Measurements from ENCODE around the gene VPS29. TPM values are rescaled to one million over a fixed set of nuclear protein-coding genes. Genes with fewer than 3 reads are reported as not detected.

The VPS29 gene
- total and polyA plus RNA-seq, 2 of the 8 experiments (the other 6 are each of a cell fraction or from before 2014, with no cell fraction given), result 59.0 to 74.6 TPM

DNA sequence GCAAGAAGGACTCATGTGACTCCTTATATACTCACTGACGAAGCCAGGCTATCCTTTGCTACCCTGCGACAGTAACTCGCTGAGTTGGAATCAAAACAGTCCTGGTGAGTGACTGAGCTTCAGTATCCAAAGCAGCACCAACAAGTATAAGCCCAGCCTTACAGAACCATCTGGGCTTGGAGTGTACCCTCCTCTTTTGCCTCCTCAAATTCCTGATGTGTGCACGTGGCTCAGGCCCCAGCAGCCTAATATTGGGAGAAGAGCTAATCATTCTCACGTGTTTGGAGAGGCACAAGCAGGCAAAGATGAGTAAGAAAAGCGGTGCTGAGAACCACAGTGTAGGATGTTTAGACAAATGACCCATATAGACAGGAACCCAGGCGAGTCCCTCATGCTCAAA lies 46.8 kb upstream of the VPS29 start:
- no peak overlapping the region for H3K56ac ChIP-seq (replicated peaks; ENCODE audit: insufficient read length, low read depth, low read length)
- no peaks in the 10 kb centered on the region for H4K20me1 ChIP-seq (replicated peaks in 1 of 2; ENCODE audit: control insufficient read depth in 1 of 2, insufficient read depth in 2 of 2, low read length in 2 of 2)
- H3K4me3 ChIP-seq (ENCODE audit: extremely low read depth in 1 of 4, insufficient read depth in 2 of 4, low read depth in 3 of 4, low read length in 4 of 4), result no peak overlapping the region
- no peak overlapping the region for H3K27ac ChIP-seq (ENCODE audit: low read depth, low read length)
- no peak overlapping the region for H4K91ac ChIP-seq (replicated peaks; ENCODE audit: insufficient read length, low read length)
- no peaks in the 10 kb centered on the region for H3K23me2 ChIP-seq (ENCODE audit: low read depth, low read length)
- H3K9me3 ChIP-seq (ENCODE audit: insufficient read depth in 2 of 2, low read depth in 1 of 2, low read length in 1 of 2), result no peaks in the 10 kb centered on the region
- H3K9ac ChIP-seq (replicated peaks in 1 of 4; ENCODE audit: extremely low read depth in 1 of 4, low read depth in 3 of 4, low read length in 3 of 4), result no peak overlapping the region; a peak in 1 of 7 replicates
- H3K27me3 ChIP-seq (replicated peaks in 1 of 4; ENCODE audit: control insufficient read depth in 3 of 4, extremely low read depth in 1 of 4, insufficient read depth in 3 of 4, low read length in 3 of 4), result no peaks in the 10 kb centered on the region
- H2BK5ac ChIP-seq (ENCODE audit: low read depth, low read length), result no peak overlapping the region
- H2BK15ac ChIP-seq (ENCODE audit: low read length), result no peak overlapping the region
- H3K14ac ChIP-seq (ENCODE audit: insufficient read length), result no peak overlapping the region
- no peak overlapping the region for H3K23ac ChIP-seq (ENCODE audit: insufficient read length)
- no peak overlapping the region for H3K4me2 ChIP-seq (ENCODE audit: insufficient read depth in 1 of 2, low read depth in 2 of 2, low read length in 2 of 2)
- H3K36me3 ChIP-seq (ENCODE audit: control insufficient read depth in 2 of 4, insufficient read depth in 4 of 4, low read length in 3 of 4), result peaks cover 0 to 2% (median 0%) of the 10 kb centered on the region in 4 experiments; a peak in 2 of 8 replicates
- no peak overlapping the region for H4K5ac ChIP-seq (ENCODE audit: insufficient read length, low read depth, low read length)
- H3K4ac ChIP-seq (replicated peaks; ENCODE audit: insufficient read length, low read depth, low read length), result no peak overlapping the region
- 83% methylated on average over 7 of the region's 7 CpGs; no CpG with 5 or more reads in 1 of the 2 experiments for WGBS, 2 experiments (ENCODE audit: extremely low coverage in 1 of 2, insufficient coverage in 1 of 2, insufficient read length in 1 of 2, insufficient replicate concordance in 2 of 2, low coverage in 1 of 2, low lambda C conversion rate in 2 of 2, missing lambda C conversion rate in 1 of 2)
- no peak overlapping the region for H3K18ac ChIP-seq (ENCODE audit: extremely low read depth, low read length)
- H2BK12ac ChIP-seq (ENCODE audit: low read depth, low read length), result no peak overlapping the region
- 0 out of 4 replicates have a peak, but pooled peaks cover 0 to 2% of the 10 kb centered on the region in 2 experiments for H3K79me2 ChIP-seq (ENCODE audit: control insufficient read depth in 1 of 2, insufficient read depth in 2 of 2, low read length in 2 of 2)
- no peak overlapping the region for H2BK120ac ChIP-seq (replicated peaks; ENCODE audit: low read depth, low read length)
- H2AK5ac ChIP-seq (ENCODE audit: low read depth, low read length), result no peak overlapping the region
- H2AFZ ChIP-seq (ENCODE audit: low read length), result no peak overlapping the region
- ChIA-PET POLR2A (ENCODE audit: partially characterized antibody) (interaction anchor here (0.9 kb wide), 1 partner anchor 80 kb away, joined by 4 read pairs; the partner anchor contains the start of genes FAM216A and GPN3), CTCF (ENCODE audit: partially characterized antibody) (interaction anchor here (0.9 to 10.5 kb wide), 8 partner anchors 10 to 133 kb away, joined by 3 to 190 read pairs (median 4); partner anchors contain the start of gene ARPC3)
- H3K4me1 ChIP-seq (replicated peaks in 1 of 4; ENCODE audit: control insufficient read depth in 3 of 4, insufficient read depth in 4 of 4, low read length in 3 of 4), result 0 out of 7 replicates have a peak, but pooled peaks cover 0 to 2% (median 0%) of the 10 kb centered on the region in 4 experiments
- DNase-seq (ENCODE audit: low read depth in 1 of 2, low spot score in 2 of 2) (no peak), FAIRE-seq (no peak)
- H2BK20ac ChIP-seq (ENCODE audit: low read length), result no peak overlapping the region
- H4K8ac ChIP-seq (ENCODE audit: extremely low read depth, insufficient read depth, low read length), result no peak overlapping the region
- H3K79me1 ChIP-seq (ENCODE audit: low read depth, low read length), result peaks cover 4% of the 10 kb centered on the region; the same call in 1 of the 2 replicates
- TF ChIP-seq SUZ12 (IDR thresholded peaks at IDR 0.05; ENCODE audit: low read length), result no peak
- no peak for TF ChIP-seq BRCA1 (IDR thresholded peaks at IDR 0.05; ENCODE audit: low read depth, low read length)
- TF ChIP-seq KDM4A (IDR thresholded peaks at IDR 0.05; ENCODE audit: low read depth, low read length, severe bottlenecking), result no peak
- no peak for TF ChIP-seq EZH2 (IDR thresholded peaks at IDR 0.05; ENCODE audit: low read depth, low read length, severe bottlenecking)
- no peak for TF ChIP-seq BCL11A (IDR thresholded peaks at IDR 0.05; ENCODE audit: low read depth in 2 of 2, low read length in 2 of 2)
- TF ChIP-seq CHD1 (IDR thresholded peaks at IDR 0.05; ENCODE audit: low read depth, low read length), result no peak
- TF ChIP-seq SRF (IDR thresholded peaks at IDR 0.05; ENCODE audit: low read depth, low read length), result no peak
- TF ChIP-seq CHD2 (IDR thresholded peaks at IDR 0.05; ENCODE audit: low read length), result no peak
- TF ChIP-seq CBX8 (IDR thresholded peaks at IDR 0.05; ENCODE audit: borderline replicate concordance, low read depth, low read length), result no peak
- TF ChIP-seq BACH1 (IDR thresholded peaks at IDR 0.05; ENCODE audit: low read length), result no peak
- no peak for TF ChIP-seq SP1 (IDR thresholded peaks at IDR 0.05; ENCODE audit: low read depth, low read length)
- no peak for TF ChIP-seq CREB1 (IDR thresholded peaks at IDR 0.05)
- TF ChIP-seq NANOG (IDR thresholded peaks at IDR 0.05; ENCODE audit: insufficient read depth, low read depth, low read length, poor library complexity, severe bottlenecking), result no peak
- TF ChIP-seq EP300 (IDR thresholded peaks at IDR 0.05; ENCODE audit: borderline replicate concordance in 1 of 2, low read depth in 2 of 2, low read length in 2 of 2), result no peak
